Ishikawa (cell line): ENCODE measurements around the gene PRTN3.

Experiments used
- CEBPB ChIP-seq: IDR thresholded peaks from 2 replicates; pipeline ENCODE4 v1.6.1; 2012
- CREB1 ChIP-seq: IDR thresholded peaks from 2 replicates; pipeline ENCODE4 v1.6.1; 2012; ENCODE audit warnings: low read depth
- EGR1 ChIP-seq: IDR thresholded peaks from 2 replicates; pipeline ENCODE4 v1.6.1; 2012
- EP300 ChIP-seq: IDR thresholded peaks from 2 replicates; pipeline ENCODE4 v1.6.1; 2012; ENCODE audit warnings: borderline replicate concordance
- FOXM1 ChIP-seq: IDR thresholded peaks from 2 replicates; pipeline ENCODE4 v1.6.1; 2012; ENCODE audit warnings: low read depth, borderline replicate concordance
- NFIC ChIP-seq: IDR thresholded peaks from 2 replicates; pipeline ENCODE4 v1.6.1; 2012
- RAD21 ChIP-seq: IDR thresholded peaks from 2 replicates; pipeline ENCODE4 v1.6.1; 2012; ENCODE audit warnings: low read depth
- TAF1 ChIP-seq: IDR thresholded peaks from 2 replicates; pipeline ENCODE4 v1.6.1; 2012; ENCODE audit warnings: low read depth, mild to moderate bottlenecking
- TCF12 ChIP-seq: IDR thresholded peaks from 2 replicates; pipeline ENCODE4 v1.6.1; 2012; ENCODE audit warnings: low read depth
- TEAD4 ChIP-seq: IDR thresholded peaks from 2 replicates; pipeline ENCODE4 v1.6.1; 2012
- YY1 ChIP-seq: IDR thresholded peaks from 2 replicates; pipeline ENCODE4 v1.6.1; 2012; ENCODE audit warnings: low read depth
- ZBTB7A ChIP-seq: IDR thresholded peaks from 2 replicates; pipeline ENCODE4 v1.6.1; 2012; ENCODE audit warnings: low read depth
- TF ChIP-seq, protein P1 (sequence below): IDR thresholded peaks from 2 replicates; pipeline ENCODE4 v1.6.1; 2012
- TF ChIP-seq, protein P2 (sequence below): IDR thresholded peaks from 2 replicates; pipeline ENCODE4 v1.6.1; 2012; ENCODE audit warnings: low read depth, mild to moderate bottlenecking
- TF ChIP-seq, protein P3 (sequence below): IDR thresholded peaks from 2 replicates; pipeline ENCODE4 v1.6.1; 2012

The PRTN3 gene

DNA sequence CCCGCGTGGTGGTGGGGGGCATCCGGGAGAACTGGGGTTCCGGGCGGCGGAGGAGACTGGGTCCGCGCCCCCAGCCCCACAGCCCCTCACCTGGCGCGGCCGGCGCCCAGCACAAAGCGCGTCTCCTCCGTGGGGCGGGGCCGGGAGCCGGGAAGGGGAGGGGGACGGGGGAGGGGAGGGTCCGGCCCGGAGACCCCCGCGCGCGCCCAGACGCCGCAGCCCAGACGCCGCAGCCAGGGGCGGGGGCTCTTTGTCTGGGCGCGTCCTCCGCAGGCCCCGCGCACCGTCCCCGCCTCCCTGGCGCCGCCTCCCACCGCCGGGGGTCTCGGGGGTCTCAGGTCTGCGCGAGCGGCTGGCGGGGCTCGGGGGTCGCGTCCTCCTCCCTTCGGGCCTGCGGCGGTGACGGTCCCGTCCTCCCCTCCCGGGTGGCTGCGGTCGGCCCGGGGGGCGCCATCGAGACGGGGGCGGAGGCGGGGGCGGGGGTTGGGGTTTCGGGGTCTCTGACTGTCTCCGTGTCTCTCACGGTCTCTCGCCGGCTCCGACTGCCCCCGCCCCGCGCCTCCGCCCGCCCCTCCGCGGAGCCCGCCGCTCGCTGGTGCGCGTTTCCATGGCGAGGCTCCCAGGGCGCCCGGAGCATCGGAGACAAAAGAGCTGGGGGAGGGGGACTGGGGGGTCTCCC lies 18.8 kb upstream of the PRTN3 start, which contains the start of gene PLPPR3:
Gene PLPPR3, minus strand, starts transcription at position 131 of the 679 bp plus-strand sequence. CDS start 396 bp downstream, outside the sequence.
- TF ChIP-seq TCF12 (no peak), EP300 (no peak), EGR1 (no peak), ZBTB7A (peak; percentile 83; the same call in 1 of the 2 replicates), CEBPB (no peak), FOXM1 (no peak)

DNA sequence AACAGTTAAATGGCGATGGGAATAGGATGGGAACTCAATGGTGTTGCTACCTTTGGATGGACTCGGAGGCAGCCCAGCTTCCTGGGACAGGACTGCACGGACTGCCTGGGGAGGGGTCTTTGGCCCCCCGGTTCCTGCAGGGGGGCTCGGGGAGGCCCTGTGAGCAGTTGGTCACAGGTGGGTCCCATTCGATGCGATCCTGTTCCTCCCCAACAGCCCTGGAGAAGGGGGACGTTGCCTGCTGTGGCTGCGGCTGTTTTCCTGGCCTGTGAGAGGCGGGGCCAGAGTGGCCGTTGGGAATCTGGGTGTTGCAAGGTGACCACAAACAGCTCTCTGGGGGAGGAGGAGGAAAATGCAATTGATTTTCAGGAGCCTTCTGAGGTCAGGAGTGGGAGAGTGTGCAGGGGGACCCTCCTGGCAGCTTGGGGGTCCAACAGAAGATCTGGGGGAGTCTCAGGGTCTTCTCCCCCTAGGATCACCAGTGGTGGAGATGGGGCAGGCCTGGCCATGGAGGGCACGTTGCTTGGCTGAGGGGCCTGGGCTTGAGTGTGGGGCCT lies 17.2 kb upstream of the PRTN3 start:
- TF ChIP-seq, protein P1, sequence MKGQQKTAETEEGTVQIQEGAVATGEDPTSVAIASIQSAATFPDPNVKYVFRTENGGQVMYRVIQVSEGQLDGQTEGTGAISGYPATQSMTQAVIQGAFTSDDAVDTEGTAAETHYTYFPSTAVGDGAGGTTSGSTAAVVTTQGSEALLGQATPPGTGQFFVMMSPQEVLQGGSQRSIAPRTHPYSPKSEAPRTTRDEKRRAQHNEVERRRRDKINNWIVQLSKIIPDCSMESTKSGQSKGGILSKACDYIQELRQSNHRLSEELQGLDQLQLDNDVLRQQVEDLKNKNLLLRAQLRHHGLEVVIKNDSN, result no peak
- TF ChIP-seq EP300 (no peak), ZBTB7A (peak; percentile 78), NFIC (no peak), YY1 (no peak)
- TF ChIP-seq, protein P2, sequence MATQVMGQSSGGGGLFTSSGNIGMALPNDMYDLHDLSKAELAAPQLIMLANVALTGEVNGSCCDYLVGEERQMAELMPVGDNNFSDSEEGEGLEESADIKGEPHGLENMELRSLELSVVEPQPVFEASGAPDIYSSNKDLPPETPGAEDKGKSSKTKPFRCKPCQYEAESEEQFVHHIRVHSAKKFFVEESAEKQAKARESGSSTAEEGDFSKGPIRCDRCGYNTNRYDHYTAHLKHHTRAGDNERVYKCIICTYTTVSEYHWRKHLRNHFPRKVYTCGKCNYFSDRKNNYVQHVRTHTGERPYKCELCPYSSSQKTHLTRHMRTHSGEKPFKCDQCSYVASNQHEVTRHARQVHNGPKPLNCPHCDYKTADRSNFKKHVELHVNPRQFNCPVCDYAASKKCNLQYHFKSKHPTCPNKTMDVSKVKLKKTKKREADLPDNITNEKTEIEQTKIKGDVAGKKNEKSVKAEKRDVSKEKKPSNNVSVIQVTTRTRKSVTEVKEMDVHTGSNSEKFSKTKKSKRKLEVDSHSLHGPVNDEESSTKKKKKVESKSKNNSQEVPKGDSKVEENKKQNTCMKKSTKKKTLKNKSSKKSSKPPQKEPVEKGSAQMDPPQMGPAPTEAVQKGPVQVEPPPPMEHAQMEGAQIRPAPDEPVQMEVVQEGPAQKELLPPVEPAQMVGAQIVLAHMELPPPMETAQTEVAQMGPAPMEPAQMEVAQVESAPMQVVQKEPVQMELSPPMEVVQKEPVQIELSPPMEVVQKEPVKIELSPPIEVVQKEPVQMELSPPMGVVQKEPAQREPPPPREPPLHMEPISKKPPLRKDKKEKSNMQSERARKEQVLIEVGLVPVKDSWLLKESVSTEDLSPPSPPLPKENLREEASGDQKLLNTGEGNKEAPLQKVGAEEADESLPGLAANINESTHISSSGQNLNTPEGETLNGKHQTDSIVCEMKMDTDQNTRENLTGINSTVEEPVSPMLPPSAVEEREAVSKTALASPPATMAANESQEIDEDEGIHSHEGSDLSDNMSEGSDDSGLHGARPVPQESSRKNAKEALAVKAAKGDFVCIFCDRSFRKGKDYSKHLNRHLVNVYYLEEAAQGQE, result no peak

DNA sequence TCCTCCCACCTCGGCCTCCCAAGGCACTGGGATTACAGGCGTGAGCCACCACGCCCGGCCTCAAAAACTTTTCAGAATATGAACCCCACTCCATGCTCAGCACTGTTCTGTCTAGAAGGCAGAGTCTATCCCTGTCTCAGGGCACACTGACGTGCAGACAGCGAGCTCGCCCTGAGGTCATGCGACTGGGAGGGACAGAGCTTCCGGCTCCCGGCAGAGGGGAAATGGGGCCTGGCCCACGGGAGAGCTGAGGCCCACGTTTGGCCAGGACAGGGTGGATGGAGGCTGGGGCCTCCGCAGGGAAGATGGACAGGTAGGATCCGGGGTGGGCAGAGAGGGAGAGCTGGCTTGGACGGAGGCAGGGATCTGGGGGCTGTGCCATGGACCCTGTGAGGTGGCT lies 15.9 kb upstream of the PRTN3 start:
- TF ChIP-seq EP300, result no peak
- TF ChIP-seq TCF12, result no peak
- TF ChIP-seq YY1, result no peak
- TF ChIP-seq FOXM1, result no peak
- no peak for TF ChIP-seq NFIC
- TF ChIP-seq CREB1, result no peak
- no peak for TF ChIP-seq TEAD4
- TF ChIP-seq, protein P1, result no peak
- no peak for TF ChIP-seq EGR1
- TF ChIP-seq, protein P2, result no peak
- TF ChIP-seq TAF1, result no peak
- no peak for TF ChIP-seq CEBPB
- no peak for TF ChIP-seq ZBTB7A
- TF ChIP-seq RAD21, result no peak
- TF ChIP-seq, protein P3, sequence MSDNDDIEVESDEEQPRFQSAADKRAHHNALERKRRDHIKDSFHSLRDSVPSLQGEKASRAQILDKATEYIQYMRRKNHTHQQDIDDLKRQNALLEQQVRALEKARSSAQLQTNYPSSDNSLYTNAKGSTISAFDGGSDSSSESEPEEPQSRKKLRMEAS, result no peak

DNA sequence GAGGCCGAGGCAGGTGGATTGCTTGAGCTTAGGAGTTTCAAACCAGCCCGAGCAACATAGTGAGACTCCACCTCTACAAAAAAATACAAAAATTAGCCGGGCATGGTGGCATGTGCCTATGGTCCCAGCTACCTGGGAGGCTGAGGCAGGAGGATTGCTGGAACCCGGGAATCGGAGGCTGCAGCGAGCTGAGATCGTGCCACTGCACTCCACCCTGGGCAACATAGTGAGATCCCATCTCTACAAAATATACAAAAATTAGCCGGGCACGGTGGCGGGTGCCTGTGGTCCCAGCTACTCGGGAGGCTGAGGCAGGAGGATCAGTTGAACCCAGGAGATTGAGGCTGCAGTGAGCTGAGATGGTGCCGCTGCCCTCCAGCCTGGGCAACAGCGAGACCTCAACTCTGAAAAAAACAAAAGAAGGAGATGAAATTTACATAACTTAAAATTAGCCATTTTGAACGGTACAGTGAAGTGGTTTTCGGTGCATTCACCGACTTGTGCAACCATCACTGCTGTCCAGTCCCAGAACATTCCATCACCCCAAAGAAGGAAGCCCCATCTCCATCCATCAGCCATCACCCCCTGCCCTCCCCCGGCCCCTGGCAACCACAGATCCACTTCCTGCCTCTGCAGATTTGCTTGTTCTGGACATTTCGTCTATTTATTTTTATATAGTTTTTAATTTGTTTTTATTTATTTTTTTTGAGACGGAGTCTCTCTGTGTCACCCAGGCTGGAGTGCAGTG lies 14.7 kb upstream of the PRTN3 start:
- no peak for TF ChIP-seq TAF1
- no peak for TF ChIP-seq YY1
- TF ChIP-seq EGR1, result no peak
- TF ChIP-seq, protein P2, result no peak
- TF ChIP-seq CREB1, result no peak
- no peak for TF ChIP-seq CEBPB
- TF ChIP-seq, protein P3, result no peak
- TF ChIP-seq EP300, result no peak
- TF ChIP-seq ZBTB7A, result no peak
- no peak for TF ChIP-seq TCF12
- no peak for TF ChIP-seq FOXM1
- TF ChIP-seq, protein P1, result no peak
- no peak for TF ChIP-seq TEAD4
- no peak for TF ChIP-seq RAD21
- no peak for TF ChIP-seq NFIC
